Heart left ventricle (tissue), 16 donors: ENCODE measurements around the gene CLPTM1L. TPM values are rescaled to one million over a fixed set of nuclear protein-coding genes. Genes with fewer than 3 reads are reported as not detected.

Source experiments
- ATAC-seq, 4 donors: fragments of 200-7000 bp; cut with Tn5 transposase; one replicate each; pipeline ENCODE4 v1.9.1; 2020 to 2022; ENCODE audit warnings: moderate library complexity in 4 of 4, mild to moderate bottlenecking in 3 of 4, moderate number of reproducible peaks in 1 of 4
- DNase-seq, 5 donors: peaks; one replicate each; pipeline ENCODE4 v3.0.0-alpha.2; 2020
- H3K27ac ChIP-seq, 12 donors: fragments of 200-600 bp; sonication (generic) in 4 of 12; one replicate each; pipeline versions ENCODE4 v1.5.0 to v1.8.0; 2016 to 2022; ENCODE audit warnings: mild to moderate bottlenecking in 2 of 12
- H3K27me3 ChIP-seq, 9 donors: fragments of 200-600 bp; sonication (generic) in 2 of 9; one replicate each; pipeline versions ENCODE4 v1.5.1 to v1.8.0; 2016 to 2022; ENCODE audit warnings: mild to moderate bottlenecking in 3 of 9
- H3K36me3 ChIP-seq, 9 donors: fragments of 200-600 bp; sonication (generic) in 2 of 9; one replicate each; pipeline versions ENCODE4 v1.5.0 to v1.8.0; 2018 to 2022; ENCODE audit warnings: mild to moderate bottlenecking in 2 of 9
- H3K4me1 ChIP-seq, 12 donors: fragments of 200-600 bp; sonication (generic) in 4 of 12; one replicate each; pipeline versions ENCODE4 v1.5.0 to v1.8.0; 2016 to 2022; ENCODE audit warnings: mild to moderate bottlenecking in 3 of 12
- H3K4me3 ChIP-seq, 12 donors: fragments of 200-600 bp; sonication (generic) in 4 of 12; one replicate each; pipeline versions ENCODE4 v1.5.0 to v1.8.0; 2017 to 2022; ENCODE audit warnings: mild to moderate bottlenecking in 9 of 12, moderate library complexity in 4 of 12
- H3K9me3 ChIP-seq, 12 donors: fragments of 200-600 bp; sonication (generic) in 4 of 12; one replicate each; pipeline versions ENCODE4 v1.5.0 to v1.8.0; 2016 to 2022; ENCODE audit warnings: mild to moderate bottlenecking in 1 of 12
- CTCF ChIP-seq, 12 donors: fragments of 200-600 bp; sonication (generic) in 4 of 12; IDR thresholded peaks; one replicate each; pipeline versions ENCODE4 v1.5.0 to v1.8.0; 2018 to 2022; ENCODE audit warnings: antibody characterized with exemption in 12 of 12, mild to moderate bottlenecking in 5 of 12
- POLR2A ChIP-seq, 2 donors: fragments of 450-650 bp; IDR thresholded peaks; one replicate each; pipeline ENCODE4 v1.6.1; 2017; ENCODE audit warnings: antibody characterized with exemption in 2 of 2, mild to moderate bottlenecking in 2 of 2, moderate library complexity in 2 of 2
- WGBS, 4 donors: extraction: QIAGEN DNeasy Blood & Tissue Kit in 2 of 4; methylation state at CpG; one replicate each; pipeline versions ENCODE4 v1.1.5 to v1.1.7; 2013 to 2018; 5-methylcytosine and 5-hydroxymethylcytosine counted together
- intact Hi-C, 10 donors: fragments of 100-400 bp; cut with DNase I; formaldehyde crosslinking; loops; one replicate each; pipeline versions ENCODE4 v1.11.1 to v1.14.2; 2022
- polyA plus RNA-seq, 2 donors: library from polyadenylated mRNA; stranded (reverse); fragments of 200-250 nt; gene quantifications; one replicate each; pipeline ENCODE4 v1.2.3, GENCODE V29; 2013
- total RNA-seq, 9 donors: library from RNA; depleted of rRNA in 2 of 9; stranded (reverse); fragments of >200 nt in 2 of 9; fragmentation: NEBNext Ultra II Directional in 3 of 9; extraction: Animal tissue kit (Norgen Biotek cat#: 25700) in 3 of 9; gene quantifications; one replicate each; pipeline versions ENCODE4 v1.1.0 to v1.2.4, GENCODE V29; 2016 to 2023
- donor health status: ischemic (EF 13 %, LVEDD 7.1; RV severe dilation, severe dysfunction).
- donor health status: healthy with polysubstance abuse.
- donor health status: DM: no; HTN: yes; CAD: no.
- donor health status: DM: no; HTN: no; CAD: no.
- donor health status: ischemic (EF 25% LVEDD 6.9; RV normal size, moderate dysfunction).
- donor health status: ischemic (EF 25% LVEDD 5.7; RV mildly dilated, moderate dysfunction).
- donor health status: healthy.
- donor health status: DM: yes; HTN: yes; CAD: no.
- donor health status: ischemic (EF 35%, LVEDD 5.7; RV mildly dilated, moderate dysfunction).
- donor health status: nonischemic (EF 11% LVEDD 7.7; RV severe dilation, severe dysfunction).
- donor health status: DM: yes; HTN: yes; CAD: no.
- donor health status: PGD.
- donor health status: ischemic (EF 29% LVEDD 5.4; RV normal size, mild dysfunction).
- donor health status: nonischemic (EF 23%, LVEDD 6.1; RV moderate dilation, normal function).

Gene CLPTM1L
- total and polyA plus RNA-seq, 11 donors = 23.5 to 96.8 (median 39.4) TPM

DNA sequence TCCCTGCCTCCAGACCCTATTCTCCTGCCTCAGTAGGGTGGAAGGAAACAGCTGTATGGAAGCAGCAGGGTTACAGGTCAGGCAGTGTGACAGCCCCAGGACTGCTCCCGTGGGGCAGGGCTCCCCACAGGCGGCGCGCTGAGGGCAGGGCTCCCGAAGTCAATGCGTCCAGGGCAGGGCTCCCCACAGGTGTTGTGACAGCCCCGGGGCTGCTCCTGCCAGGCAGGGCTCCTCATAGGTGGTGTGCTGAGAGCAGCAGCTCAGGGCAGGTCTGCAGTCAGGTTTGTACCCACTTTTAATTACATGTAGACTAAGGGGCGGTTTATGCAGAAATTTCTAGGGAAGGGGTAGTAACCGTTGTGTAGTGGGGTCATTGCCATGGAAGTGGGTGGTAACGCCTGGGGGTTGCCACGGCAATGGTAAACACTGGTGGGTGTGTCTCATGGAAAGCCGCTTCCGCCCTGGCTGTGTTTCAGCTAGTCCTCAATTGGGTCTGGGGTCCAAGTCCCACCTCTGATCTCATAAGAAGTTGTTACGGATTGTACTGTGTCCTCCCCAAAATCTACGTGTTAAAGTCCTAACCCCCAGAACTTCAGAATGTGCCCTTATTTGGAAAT, 33.4 kb downstream of the CLPTM1L start:
- H3K36me3 ChIP-seq = no peaks in the 10 kb centered on the region
- no peak overlapping the region for H3K4me3 ChIP-seq
- no peak for DNase-seq
- 86 to 94% (median 88%) methylated on average over 13 to 15 of the region's 15 CpGs for WGBS, 4 donors
- intact Hi-C loops = no loop called here
- TF ChIP-seq POLR2A (IDR thresholded peaks at IDR 0.05) (no peak), CTCF (IDR thresholded peaks at IDR 0.05) (no peak)
- peaks cover 0 to 37% (median 0%) of the 10 kb centered on the region in 12 donors for H3K4me1 ChIP-seq
- no peak overlapping the region for H3K27ac ChIP-seq
- peaks cover 0 to 25% (median 0%) of the 10 kb centered on the region in 9 donors for H3K27me3 ChIP-seq
- peaks cover 0 to 3% (median 0%) of the 10 kb centered on the region in 12 donors for H3K9me3 ChIP-seq
- no peak for ATAC-seq

DNA sequence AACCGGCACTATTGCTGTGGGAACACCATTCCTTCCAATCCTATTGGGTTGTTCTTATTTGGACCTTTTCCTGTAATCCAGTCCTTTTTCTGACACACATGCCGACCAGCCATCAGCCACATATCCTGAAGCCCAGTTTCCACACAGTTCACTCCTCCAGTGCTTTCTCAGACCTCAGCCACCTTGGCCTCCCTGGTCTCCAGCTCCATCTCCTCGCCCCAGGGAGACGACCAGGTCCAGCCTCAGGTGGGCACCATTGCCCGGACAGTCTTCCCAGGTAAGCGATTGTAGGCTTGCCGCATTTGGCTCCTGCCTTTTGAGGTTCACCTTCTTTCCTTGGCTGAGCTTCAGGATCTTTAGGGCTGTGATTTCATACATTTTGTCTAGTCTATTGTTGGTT, 34.8 kb downstream of the CLPTM1L start:
- no peak overlapping the region for H3K4me3 ChIP-seq

GRCh38 chr5:1304033-1304432, 40.9 kb downstream of the CLPTM1L start:
- peaks cover 0 to 6% (median 0%) of the 10 kb centered on the region in 9 donors for H3K27me3 ChIP-seq
- intact Hi-C loops = no loop called here
- no peaks in the 10 kb centered on the region for H3K36me3 ChIP-seq
- TF ChIP-seq CTCF (IDR thresholded peaks at IDR 0.05) (no peak), POLR2A (IDR thresholded peaks at IDR 0.05) (no peak)
- ATAC-seq = no peak
- DNase-seq = no peak
- 63 to 72% (median 68%) methylated on average over 2 of the region's 2 CpGs for WGBS, 4 donors
- H3K27ac ChIP-seq = no peak overlapping the region
- H3K9me3 ChIP-seq = peaks cover 0 to 11% (median 0%) of the 10 kb centered on the region in 12 donors
- no peak overlapping the region for H3K4me3 ChIP-seq
- H3K4me1 ChIP-seq = no peaks in the 10 kb centered on the region

More for the DNA sequence above, 34.8 kb downstream of the CLPTM1L start:
- ATAC-seq (no peak), DNase-seq (no peak)
- H3K27ac ChIP-seq = no peak overlapping the region
- peaks cover 0 to 29% (median 0%) of the 10 kb centered on the region in 9 donors for H3K27me3 ChIP-seq
- no peaks in the 10 kb centered on the region for H3K36me3 ChIP-seq
- 84 to 91% (median 89%) methylated on average over 7 of the region's 7 CpGs for WGBS, 4 donors
- intact Hi-C loops = no loop called here
- TF ChIP-seq CTCF (IDR thresholded peaks at IDR 0.05) (no peak), POLR2A (IDR thresholded peaks at IDR 0.05) (no peak)
- H3K9me3 ChIP-seq = peaks cover 0 to 3% (median 0%) of the 10 kb centered on the region in 12 donors
- peaks cover 0 to 24% (median 0%) of the 10 kb centered on the region in 12 donors for H3K4me1 ChIP-seq

DNA sequence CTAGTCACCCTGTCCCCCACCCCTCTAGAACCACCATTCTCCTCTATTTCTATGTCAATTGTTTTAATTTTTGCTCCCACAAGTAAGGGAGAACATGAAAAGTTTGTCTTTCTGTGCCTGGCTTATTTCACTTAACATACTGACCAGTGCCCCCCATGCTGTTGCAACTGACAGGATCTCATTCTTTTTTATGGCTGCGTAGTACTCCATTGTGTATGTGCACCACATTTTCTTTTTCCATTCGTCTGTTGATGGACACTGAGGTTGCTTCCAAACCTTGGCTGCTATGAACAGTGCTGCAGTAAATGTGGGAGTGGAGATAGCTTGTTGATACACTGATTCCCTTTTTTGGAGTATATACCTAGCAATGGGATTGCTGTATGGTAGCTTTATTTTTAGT, 42.6 kb downstream of the CLPTM1L start:
- H3K27me3 ChIP-seq = peaks cover 0 to 12% (median 0%) of the 10 kb centered on the region in 9 donors
- TF ChIP-seq CTCF (IDR thresholded peaks at IDR 0.05) (no peak), POLR2A (IDR thresholded peaks at IDR 0.05) (no peak)
- intact Hi-C loops = no loop called here
- H3K4me1 ChIP-seq = no peaks in the 10 kb centered on the region
- H3K4me3 ChIP-seq = no peak overlapping the region
- no peaks in the 10 kb centered on the region for H3K36me3 ChIP-seq
- no peak overlapping the region for H3K27ac ChIP-seq
- peaks cover 0 to 11% (median 0%) of the 10 kb centered on the region in 12 donors for H3K9me3 ChIP-seq
- WGBS, 4 donors = 83 to 90% (median 87%) methylated on average over 2 of the region's 2 CpGs
- ATAC-seq (no peak), DNase-seq (no peak)
